Activated effector memory CD4-positive, alpha-beta T cell treated with Interleukin-2 at 50 U/mL for 16 hours (primary cell): ENCODE results near the gene CAB39.

Experiments
- DNase-seq: peaks from one replicate; pipeline ENCODE4 v3.0.0-alpha.2; 2020

CAB39 gene

GRCh38 chr2:230758566-230759480, 46.2 kb downstream of the CAB39 start:
- DNase-seq = no peak

DNA sequence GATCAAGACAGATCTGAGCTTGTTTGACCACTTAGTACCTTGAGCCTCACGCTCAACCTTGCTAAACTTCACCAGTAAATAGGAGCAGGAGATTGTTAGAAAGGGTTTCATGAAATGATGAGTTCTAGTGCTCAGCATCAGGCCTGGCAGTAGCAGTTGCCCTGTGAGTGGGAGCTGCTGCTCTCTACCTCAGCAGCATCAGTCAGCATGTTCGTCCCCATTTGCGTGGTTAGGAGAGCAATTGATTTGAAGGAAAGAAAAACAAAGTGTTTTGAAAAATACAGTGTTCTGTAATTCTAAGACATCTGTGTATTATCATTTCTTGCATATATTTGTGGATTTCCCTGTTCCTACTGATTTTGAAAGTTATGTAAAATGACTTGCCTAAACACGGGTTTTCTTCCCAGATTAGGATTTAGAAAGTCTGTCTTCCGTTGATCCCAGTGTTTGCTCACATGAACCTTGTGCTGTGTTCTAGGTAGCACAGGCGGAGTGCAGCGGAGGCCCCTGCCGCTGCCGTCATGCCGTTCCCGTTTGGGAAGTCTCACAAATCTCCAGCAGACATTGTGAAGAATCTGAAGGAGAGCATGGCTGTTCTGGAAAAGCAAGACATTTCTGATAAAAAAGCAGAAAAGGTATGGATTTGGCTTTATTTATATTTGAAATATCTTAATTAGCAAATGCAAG, 47.0 kb downstream of the CAB39 start:
- DNase-seq = no peak

- no peak for DNase-seq
Observed at GRCh38 chr2:230761704-230762103, 49.1 kb downstream of the CAB39 start.

GRCh38 chr2:230762317-230762896, 49.8 kb downstream of the CAB39 start:
- DNase-seq = peak; percentile 7

- DNase-seq = no peak
Observed at GRCh38 chr2:230764346-230764745, 51.7 kb downstream of the CAB39 start.

- no peak for DNase-seq
Observed at GRCh38 chr2:230765611-230766300, 53.1 kb downstream of the CAB39 start.

- no peak for DNase-seq
Observed at GRCh38 chr2:230767862-230768388, 55.3 kb downstream of the CAB39 start.

GRCh38 chr2:230770804-230771203, 58.2 kb downstream of the CAB39 start:
- no peak for DNase-seq

GRCh38 chr2:230772156-230772555, 59.5 kb downstream of the CAB39 start:
- no peak for DNase-seq

DNA sequence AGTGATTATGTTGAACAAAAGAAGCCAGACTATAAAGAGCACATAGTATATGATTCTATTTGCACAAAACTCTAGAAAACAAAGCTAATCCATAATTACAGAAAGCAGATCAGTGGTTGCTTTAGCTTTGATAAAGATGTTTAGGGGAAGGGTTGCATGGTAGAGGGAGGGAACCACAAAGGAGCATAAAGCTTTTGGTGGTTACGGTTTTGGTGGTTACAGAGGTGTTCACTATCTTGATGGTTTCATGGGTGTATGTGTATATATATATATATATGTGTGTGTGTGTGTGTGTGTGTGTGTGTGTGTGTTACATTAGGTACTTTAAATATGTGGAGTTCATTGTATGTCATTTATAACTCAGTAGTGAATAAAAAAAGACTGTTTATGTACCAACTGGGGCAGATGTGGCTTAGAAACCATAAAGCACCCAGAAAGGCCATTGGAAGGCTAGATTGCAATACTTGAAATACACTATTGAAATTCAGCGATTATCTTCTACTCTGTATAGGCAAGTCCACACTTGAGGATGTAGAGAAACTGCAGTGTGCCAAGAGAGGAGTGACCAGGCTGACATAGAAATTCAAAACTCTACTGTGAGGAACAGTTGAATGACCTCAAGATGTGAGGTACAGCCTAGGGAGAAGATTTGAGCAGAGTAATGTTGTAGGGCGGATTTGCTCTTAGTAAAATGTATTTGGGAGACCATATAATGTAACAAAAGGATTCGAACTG, 60.6 kb downstream of the CAB39 start:
- no peak for DNase-seq

DNA sequence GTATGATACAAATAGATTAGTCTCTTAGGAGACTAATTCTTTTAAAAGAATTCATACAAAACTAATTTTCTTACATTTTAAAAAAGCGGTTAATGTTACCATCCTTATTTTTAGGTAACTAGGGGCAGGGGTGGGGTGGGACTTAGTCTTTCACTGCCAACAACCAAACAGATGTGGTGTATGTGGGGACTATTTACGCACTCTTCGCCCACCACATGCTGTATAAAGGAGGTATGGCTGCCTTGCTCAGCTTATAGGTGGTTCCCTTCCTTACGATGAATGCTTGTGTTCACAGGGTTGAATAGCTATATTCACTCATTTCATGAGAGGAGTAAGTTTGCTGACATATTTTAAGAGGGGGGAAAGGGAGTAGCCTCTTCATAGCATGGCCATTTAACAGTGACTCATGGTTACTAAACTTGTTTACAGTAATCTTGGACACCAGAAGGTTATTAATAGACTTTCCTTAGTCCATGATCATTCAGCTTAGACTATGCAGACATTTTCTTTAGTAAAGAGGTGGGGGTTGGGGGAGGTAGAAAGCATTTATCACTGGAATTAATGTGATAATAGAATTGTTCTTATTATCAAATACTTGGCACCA, 61.8 kb downstream of the CAB39 start:
- DNase-seq = no peak

- no peak for DNase-seq
Observed at GRCh38 chr2:230775737-230776136, 63.1 kb downstream of the CAB39 start.

DNA sequence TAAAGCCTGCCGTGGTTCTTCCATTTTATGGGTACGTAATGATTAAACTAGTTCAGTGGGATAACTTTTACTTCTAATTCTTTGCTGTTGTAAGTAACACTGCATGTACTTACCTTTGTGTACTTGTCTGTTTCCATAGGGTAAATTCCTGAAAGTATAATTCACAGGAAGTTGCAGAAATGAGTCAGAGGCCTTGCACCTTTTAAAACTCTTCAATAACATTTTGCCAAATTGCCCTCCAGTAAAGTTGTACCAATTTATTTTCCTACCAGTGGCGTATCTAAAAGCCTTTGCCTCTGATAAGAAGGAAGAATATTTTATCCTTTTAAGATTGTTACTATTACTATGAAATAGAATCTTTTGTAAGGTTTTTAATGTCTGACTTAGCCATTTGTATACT, 65.1 kb downstream of the CAB39 start:
- no peak for DNase-seq

DNA sequence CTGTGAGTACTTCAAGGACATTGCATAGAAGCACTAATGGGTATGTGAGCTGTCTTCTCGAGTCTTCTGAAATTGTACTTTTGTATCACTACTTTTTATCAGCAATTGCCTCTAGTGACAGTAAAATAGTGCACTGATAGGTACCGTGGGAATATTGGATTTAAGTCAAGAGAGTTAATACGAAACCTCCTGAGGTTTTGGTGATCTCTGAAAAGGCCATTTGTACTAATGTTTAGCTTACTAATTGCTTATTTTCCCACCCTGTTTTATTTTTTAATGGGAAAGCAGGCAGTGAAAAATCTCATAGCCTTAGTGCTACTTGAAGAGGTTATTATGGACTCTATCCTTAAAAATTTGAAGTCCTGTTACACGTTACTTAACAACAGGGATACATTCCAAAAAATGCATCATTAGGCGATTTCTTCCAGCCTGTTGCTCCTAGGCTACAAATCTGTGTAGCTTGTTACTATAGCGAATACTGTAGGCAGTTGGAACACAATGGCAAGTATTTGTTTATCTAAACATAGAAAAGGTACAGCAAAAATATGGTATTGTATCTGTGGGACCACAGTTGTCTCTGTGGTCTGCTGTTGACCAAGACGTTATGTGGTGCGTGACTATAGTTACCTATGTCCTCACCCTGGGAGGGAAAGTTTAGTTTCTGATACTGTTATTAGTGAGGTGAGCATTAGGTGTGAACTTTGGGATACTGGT, 65.9 kb downstream of the CAB39 start:
- no peak for DNase-seq

- DNase-seq = peak; percentile 13
Observed at GRCh38 chr2:230779126-230779525, 66.5 kb downstream of the CAB39 start.

DNA sequence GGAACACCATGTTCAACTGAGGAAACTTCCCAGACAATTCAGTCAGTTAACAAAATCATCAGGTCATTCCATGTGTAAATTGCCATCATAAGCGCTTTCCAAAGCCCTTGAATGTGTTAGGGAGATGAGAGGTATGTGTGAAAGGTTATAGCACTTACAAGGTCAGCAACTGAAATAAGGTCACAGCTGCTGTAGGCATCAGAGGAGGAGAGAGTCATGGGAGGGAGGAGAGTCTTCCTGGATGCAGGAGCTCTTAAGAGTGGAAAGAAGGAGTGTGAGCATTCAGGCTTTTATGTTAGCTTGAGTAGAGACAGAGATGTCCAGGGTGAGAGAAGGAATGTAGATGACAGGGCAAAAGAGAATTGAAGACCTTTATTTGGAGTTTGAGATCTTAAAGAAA, 67.0 kb downstream of the CAB39 start:
- no peak for DNase-seq

GRCh38 chr2:230781130-230781797, 68.6 kb downstream of the CAB39 start:
- DNase-seq = peak; percentile 37

- DNase-seq = no peak
Observed at GRCh38 chr2:230783101-230783500, 70.5 kb downstream of the CAB39 start.

DNA sequence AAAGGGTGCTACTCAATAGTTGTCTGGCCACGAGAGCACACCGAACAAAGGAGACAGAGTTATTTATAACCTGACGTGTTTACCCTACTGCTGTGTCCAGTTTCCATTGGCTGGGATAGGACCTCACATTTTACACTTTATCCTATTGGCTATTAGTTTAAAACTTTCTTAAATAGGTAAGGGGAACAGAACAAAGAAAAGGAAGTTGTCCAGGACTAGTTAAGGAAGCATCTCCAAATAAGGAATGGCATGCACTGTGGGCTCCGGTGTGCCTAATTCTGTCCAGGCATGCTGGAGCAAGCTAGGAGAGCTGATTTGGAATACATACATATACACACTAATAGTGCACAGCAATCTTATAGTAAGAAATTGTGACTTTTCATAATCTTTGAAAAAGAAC, 72.2 kb downstream of the CAB39 start:
- DNase-seq = no peak

DNA sequence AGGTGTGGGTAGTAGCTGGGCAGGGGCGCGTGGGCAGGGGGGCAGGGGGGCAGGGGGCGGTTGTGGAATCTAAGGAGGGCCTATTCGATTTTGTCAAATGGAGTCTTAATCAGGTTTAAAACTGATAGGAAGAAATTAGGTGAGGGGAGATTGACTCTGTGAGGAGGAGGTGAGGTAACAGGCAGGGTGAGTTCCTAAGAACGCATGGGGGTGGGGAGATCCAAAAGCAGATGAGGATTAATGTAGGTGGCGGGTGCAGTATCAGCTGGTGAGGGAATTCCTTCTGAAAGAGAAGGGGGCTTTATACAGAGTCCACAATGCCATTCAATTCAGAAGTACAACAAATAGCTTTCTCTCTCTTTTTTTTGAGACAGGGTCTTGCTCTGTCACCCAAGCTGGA, 72.7 kb downstream of the CAB39 start:
- no peak for DNase-seq

DNA sequence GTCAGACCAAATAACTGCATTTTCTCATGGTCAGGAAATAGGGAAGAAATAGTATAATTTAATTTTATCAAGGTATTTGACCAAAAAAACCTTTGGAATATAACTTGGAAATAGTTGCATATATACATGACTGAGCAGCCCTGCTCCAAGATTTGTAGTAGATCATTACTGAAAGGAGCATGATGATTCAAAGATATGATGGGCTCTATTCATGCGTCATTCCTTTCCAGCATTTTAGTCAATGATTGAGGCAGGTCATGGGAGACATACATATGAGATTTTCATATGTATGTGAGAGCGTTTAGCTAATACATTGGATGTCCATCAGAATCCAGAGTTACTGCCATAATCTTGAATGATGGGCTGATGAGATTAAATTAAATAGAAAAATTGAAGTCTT, 74.5 kb downstream of the CAB39 start:
- no peak for DNase-seq
